Upper lobe of left lung (tissue), 4 donors: Measurements from ENCODE around the gene B3GNT5.
A peak's percentile ranks its signal among the peaks of the same experiment; 100 is the strongest.

Source experiments
- CTCF ChIP-seq, 6 experiments: fragments of 450-650 bp in 4 of 6; fragments of 200-600 bp in 2 of 6; sonication (generic) in 2 of 6; IDR thresholded peaks; one replicate each; pipeline ENCODE4 v1.5.1; 2016 to 2019; ENCODE audit warnings: antibody characterized with exemption in 6 of 6
- POLR2AphosphoS5 ChIP-seq, 2 donors: sonication (generic); formaldehyde crosslinking; IDR thresholded peaks; one replicate each; pipeline ENCODE4 v1.5.1; 2017; ENCODE audit warnings: antibody characterized with exemption in 2 of 2

- TF ChIP-seq CTCF (IDR thresholded peaks at IDR 0.05), result peak in 5 of 6 experiments; percentile 6 to 32 (median 27)
- TF ChIP-seq POLR2AphosphoS5 (IDR thresholded peaks at IDR 0.05), result peak in 1 of 2 donors; percentile 50
Observed at GRCh38 chr3:183253528-183254486, 754 bp downstream of the B3GNT5 start.
